Activated CD8-positive, alpha-beta memory T cell treated with anti-CD3 and anti-CD28 coated beads, Interleukin-2, amount 50 U/mL, for 24 hours (primary cell): ENCODE data around the gene ADCY9.
"Not testable (repeated sequence)": the region's sequence is repeated elsewhere in the genome, so short reads cannot be mapped to it uniquely, and the experiment has no call there.

ENCODE experiments used
- DNase-seq: peaks from one replicate; pipeline ENCODE4 v3.0.0-alpha.2; 2020; ENCODE audit errors: extremely low read depth

ADCY9 gene

GRCh38 chr16:3950343-3951193, 165.7 kb downstream of the ADCY9 start:
- DNase-seq, result no peak

DNA sequence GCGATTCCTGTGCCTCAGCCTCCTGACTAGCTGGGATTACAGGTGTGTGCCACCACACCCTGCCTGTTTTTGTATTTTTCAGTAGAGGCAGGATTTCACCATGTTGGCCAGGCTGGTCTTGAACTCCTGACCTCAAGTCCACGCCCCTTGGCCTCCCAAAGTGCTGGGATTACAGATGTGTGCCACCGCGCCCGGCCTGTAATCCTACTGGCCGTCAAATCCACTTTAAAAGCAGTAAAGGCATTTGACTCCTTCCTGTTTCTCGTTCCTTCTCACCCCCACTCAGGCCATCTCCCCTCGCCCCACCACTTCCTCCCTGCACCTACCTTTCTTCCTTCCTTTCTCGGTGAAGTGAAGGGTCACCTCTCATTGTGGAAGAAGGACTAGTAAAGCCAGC, 166.3 kb downstream of the ADCY9 start:
- no peak for DNase-seq

DNA sequence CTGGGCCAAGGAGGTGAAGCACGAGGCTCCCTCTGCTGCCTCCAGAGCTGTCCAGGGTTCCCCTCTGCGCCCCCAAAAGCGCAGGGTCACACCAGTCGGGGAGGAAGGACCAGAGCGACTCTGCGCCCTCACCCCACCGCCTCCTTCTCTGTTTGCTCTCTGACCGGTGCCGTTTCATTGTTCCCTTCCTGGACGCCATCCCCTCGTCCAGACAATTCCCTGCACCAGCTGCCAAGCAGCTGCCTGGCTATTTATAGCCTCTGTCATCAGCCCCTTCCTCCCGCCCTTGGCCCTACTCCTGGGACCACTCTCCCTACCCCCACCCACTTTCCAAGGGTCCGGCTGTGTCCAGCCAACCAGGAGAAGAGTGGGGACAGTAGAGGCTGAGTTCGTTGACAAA, 167.0 kb downstream of the ADCY9 start:
- no peak for DNase-seq

DNA sequence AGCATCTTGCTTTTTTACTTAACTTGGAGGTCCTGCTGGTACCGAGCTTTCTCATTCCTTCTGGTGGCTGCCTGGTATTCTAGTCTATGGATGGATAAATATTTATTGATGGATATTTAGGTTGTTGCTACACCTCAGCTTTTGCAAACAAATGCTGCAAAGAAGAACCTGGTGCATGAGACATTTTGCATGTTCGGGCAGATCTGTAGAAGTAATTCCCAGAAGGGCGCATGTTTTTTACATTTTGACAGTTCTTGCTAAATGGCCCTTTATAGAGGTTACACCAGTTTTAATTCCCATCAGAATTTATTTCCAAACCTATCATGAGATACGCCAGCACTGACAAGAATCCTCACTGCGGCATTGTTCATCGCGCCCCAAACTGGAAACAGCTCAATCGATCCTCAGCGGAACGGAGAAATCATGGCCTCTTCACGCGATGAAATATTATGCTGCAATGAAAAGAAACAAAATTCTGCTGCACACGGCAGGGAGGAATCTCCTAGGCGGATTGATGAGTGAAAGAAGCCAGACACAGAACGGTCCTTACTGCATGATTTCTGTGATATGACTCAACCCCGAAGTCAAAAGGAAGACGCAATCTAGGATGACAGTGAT, 167.8 kb downstream of the ADCY9 start:
- no peak for DNase-seq

DNA sequence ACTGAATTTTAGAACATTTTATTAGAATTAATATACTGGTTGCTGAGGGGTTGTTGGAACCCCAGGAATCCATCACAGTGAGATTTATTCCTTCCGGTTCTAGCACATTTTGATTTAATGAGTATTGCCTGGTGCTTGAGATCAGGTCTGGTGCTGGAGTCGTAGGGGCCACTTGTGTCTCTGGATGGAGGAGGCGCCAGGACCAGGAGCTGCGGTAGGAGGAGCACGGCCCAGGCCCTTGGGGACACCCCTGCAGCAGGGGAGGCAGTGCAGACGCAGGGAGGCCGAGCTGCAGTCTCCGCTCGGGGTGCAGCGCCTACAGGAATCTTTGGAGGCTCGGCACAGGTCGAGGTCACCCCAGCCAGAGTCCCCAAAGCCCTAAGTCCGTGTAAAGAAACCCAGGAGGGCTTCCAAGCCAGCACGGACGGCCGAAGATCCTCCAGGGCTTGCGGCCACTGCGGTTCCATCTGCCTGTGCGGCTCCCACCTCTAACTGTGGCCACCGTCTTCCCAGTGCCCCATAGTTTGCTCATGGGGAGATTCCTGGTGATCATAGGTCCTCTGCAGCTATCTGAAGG, 169.6 kb downstream of the ADCY9 start:
- no peak for DNase-seq

DNA sequence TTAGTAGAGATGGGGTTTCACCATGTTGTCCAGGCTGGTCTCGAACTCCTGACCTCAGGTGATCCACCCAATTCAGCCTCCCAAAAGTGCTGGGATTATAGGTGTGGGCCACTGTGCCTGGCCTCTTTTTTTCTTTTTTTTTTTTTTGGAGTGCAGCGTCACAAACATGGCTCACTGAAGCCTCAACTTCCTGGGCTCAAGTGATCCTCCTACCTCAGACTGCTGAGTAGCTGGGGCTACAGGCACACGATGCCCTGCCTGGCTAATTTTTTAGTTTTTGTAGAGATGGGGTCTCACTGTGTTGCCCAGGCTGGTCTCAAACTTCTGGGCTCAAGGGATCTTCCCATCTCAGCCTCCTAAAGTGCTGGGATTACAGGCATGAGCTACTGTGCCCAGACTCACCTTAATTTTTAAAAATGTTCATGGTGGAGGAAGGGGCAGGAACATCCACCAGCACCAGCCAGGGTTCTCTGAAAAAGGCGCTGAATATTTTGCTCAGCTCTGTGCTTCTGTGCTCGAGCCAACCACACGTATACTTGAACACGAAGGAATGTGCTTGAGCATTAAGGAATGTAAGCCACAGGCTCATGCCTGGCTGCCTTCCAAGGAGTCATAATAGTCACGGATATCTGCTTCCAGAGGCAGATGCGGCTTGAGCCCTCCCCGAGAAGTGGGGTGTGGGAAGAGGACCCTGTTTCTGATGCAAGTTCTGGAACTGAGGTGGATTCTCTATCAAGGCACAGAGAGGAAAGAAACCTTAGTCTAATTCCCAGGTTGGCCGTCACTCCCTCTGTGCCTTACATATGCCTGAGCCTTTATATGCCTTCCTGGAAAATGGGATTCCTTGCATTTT, 170.3 kb downstream of the ADCY9 start:
- no peak for DNase-seq

- DNase-seq, result not testable (repeated sequence)
Measured at GRCh38 chr16:3944457-3944856, 171.8 kb downstream of the ADCY9 start.

- not testable (repeated sequence) for DNase-seq
Measured at GRCh38 chr16:3942146-3942545, 174.1 kb downstream of the ADCY9 start.

- DNase-seq, result no peak
Measured at GRCh38 chr16:3938843-3939624, 177.2 kb downstream of the ADCY9 start.

- no peak for DNase-seq
Measured at GRCh38 chr16:3938471-3938842, 177.8 kb downstream of the ADCY9 start.

- no peak for DNase-seq
Measured at GRCh38 chr16:3937066-3937875, 179.0 kb downstream of the ADCY9 start.

- DNase-seq, result no peak
Measured at GRCh38 chr16:3935921-3936320, 180.3 kb downstream of the ADCY9 start.

DNA sequence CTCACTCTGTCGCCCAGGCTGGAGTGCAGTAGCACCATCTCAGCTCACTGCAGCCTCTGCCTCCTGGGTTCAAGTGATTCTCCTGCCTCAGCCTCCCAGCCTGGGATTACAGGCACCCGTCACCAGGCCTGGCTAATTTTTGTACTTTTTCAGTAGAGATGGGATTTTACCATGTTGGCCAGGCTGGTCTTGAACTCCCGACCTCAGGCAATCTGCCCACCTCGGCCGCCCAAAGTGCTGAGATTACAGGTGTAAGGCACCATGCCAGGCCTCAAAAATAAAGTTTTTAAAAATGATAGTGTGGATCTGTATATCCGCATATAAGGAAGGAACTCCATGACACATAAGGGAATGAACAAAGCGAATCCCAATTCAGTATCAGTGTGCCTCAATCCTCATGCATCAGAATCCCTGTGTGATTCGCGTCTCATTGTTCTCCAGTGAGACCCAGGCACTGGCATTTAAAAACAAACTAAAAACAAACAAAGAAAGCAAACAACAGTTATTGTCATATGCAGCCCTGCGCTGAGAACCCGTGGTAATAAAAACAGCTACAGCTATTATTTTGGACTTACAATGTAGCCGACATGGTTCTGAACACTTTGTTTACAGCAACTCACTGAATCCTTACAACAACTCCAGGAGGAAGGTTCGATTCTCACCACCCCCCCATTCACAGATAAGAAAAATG, 181.6 kb downstream of the ADCY9 start:
- no peak for DNase-seq

DNA sequence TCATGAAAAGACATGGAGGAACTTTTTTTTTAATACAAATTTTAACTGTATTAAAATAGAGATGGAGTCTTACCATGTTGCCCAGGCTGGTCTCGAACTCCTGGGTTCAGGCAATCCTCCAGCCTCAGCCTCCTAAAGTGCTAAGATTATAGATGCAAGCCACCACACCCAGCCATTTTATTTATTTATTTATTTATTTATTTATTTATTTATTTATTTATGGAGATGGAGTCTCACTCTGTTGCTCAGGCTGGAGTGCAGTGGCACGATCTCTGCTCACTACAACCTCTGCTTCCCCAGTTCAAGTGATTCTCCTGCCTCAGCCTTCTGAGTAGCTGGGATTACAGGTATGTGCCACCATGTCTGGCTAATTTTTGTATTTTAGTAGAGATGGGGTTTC, 189.1 kb downstream of the ADCY9 start:
- not testable (repeated sequence) for DNase-seq

- no peak for DNase-seq
Measured at GRCh38 chr16:3924763-3925162, 191.5 kb downstream of the ADCY9 start.

- no peak for DNase-seq
Measured at GRCh38 chr16:3922241-3922640, 194.0 kb downstream of the ADCY9 start.

GRCh38 chr16:3920206-3920605, 196.0 kb downstream of the ADCY9 start:
- DNase-seq, result no peak

GRCh38 chr16:3919413-3919812, 196.8 kb downstream of the ADCY9 start:
- no peak for DNase-seq

DNA sequence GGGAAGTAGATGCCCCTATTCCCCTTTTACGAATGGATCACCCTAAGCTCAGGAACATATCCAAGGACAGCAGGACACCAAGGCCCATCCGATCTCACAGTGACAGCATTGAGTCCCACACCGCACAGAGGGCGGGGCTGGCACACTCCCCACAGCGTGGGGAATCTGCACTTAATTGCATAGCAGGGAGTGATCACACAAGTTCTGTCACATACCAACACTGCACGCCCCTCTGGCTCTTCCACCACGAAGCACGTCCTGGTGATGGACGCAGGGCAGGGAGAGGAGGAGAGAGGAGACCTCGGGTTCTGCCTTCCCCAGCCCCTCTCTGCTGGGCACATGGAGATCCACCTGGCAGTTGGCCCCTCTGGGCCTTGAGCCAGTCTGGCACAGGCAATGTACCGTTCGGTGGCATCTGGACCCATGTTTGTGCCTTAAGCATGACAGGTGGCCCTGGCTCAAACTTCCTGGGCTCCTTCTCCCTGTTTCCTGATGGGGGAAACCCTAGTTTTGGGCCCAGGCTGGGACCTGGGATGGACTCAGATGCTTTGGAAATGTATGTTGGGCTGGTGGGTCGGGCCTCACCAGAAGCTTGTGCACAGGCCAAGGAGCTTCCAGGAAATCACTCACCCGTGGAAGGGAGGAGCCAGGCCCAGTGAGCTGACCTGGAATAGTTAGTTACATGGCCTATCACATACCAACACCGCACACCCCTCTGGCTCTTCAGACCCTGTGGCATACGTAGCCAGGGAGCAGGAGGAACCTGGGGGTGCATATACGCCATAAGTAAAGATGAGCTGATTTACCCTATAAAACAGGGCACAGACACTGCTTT, 200.6 kb downstream of the ADCY9 start:
- DNase-seq, result no peak
